GM18517 (cell line): Measurements from ENCODE around the gene ACVR1C.

Experiments used
- ATAC-seq: cut with Tn5 transposase; IDR thresholded peaks from one replicate; pipeline ENCODE4 v1.9.1; 2021; ENCODE audit warnings: mild to moderate bottlenecking, moderate library complexity; ENCODE audit not compliant: unreplicated experiment

ACVR1C gene

GRCh38 chr2:157628477-157629415, at the start of gene ACVR1C:
Gene ACVR1C, minus strand, starts transcription at chr2:157628864. Its CDS starts 220 bp downstream, at chr2:157628644.
- peak; percentile 80 for ATAC-seq

GRCh38 chr2:157677941-157678340, 49.3 kb upstream of the ACVR1C start:
- no peak for ATAC-seq

- no peak for ATAC-seq
Observed at GRCh38 chr2:157672129-157672528, 43.5 kb upstream of the ACVR1C start.

- no peak for ATAC-seq
Observed at GRCh38 chr2:157662401-157662800, 33.7 kb upstream of the ACVR1C start.

- ATAC-seq = no peak
Observed at GRCh38 chr2:157661776-157662175, 33.1 kb upstream of the ACVR1C start.

- ATAC-seq = no peak
Observed at GRCh38 chr2:157657858-157658257, 29.2 kb upstream of the ACVR1C start.

GRCh38 chr2:157657101-157657500, 28.4 kb upstream of the ACVR1C start:
- no peak for ATAC-seq

GRCh38 chr2:157644776-157645175, 16.1 kb upstream of the ACVR1C start:
- ATAC-seq = no peak

GRCh38 chr2:157631861-157632260, 3.2 kb upstream of the ACVR1C start:
- ATAC-seq = no peak

GRCh38 chr2:157627594-157628476, 829 bp downstream of the ACVR1C start:
- no peak for ATAC-seq

GRCh38 chr2:157625296-157625695, 3.4 kb downstream of the ACVR1C start:
- no peak for ATAC-seq

- no peak for ATAC-seq
Observed at GRCh38 chr2:157620956-157621355, 7.7 kb downstream of the ACVR1C start.

- ATAC-seq = no peak
Observed at GRCh38 chr2:157611726-157612125, 16.9 kb downstream of the ACVR1C start.

GRCh38 chr2:157611110-157611509, 17.6 kb downstream of the ACVR1C start:
- ATAC-seq = no peak

- no peak for ATAC-seq
Observed at GRCh38 chr2:157606534-157606933, 22.1 kb downstream of the ACVR1C start.

- ATAC-seq = no peak
Observed at GRCh38 chr2:157603198-157603597, 25.5 kb downstream of the ACVR1C start.

GRCh38 chr2:157601807-157602206, 26.9 kb downstream of the ACVR1C start:
- no peak for ATAC-seq

GRCh38 chr2:157596992-157597681, 31.5 kb downstream of the ACVR1C start:
- ATAC-seq = no peak

- ATAC-seq = no peak
Observed at GRCh38 chr2:157593411-157593810, 35.3 kb downstream of the ACVR1C start.

GRCh38 chr2:157592948-157593347, 35.7 kb downstream of the ACVR1C start:
- no peak for ATAC-seq

- ATAC-seq = no peak
Observed at GRCh38 chr2:157592374-157592773, 36.3 kb downstream of the ACVR1C start.
